H9 (cell line): Measurements from ENCODE around the gene SLC29A1. TPM values are rescaled to one million over a fixed set of nuclear protein-coding genes. Genes with fewer than 3 reads are reported as not detected.

Experiments
- DNase-seq: peaks from one replicate; pipeline ENCODE4 v3.0.0-alpha.2; 2017
- H2AFZ ChIP-seq: one replicate; pipeline ENCODE4 v1.6.1; 2013; ENCODE audit warnings: mild to moderate bottlenecking, low read length, control low read depth, moderate library complexity
- H2AK5ac ChIP-seq: 2 replicates; pipeline ENCODE4 v1.6.1; 2013; ENCODE audit warnings: low read length, control low read depth, mixed read lengths; ENCODE audit not compliant: insufficient read length
- H2BK120ac ChIP-seq: one replicate; pipeline ENCODE4 v1.6.1; 2013; ENCODE audit warnings: low read depth, mild to moderate bottlenecking, low read length, control low read depth, inconsistent platforms; ENCODE audit not compliant: poor library complexity, severe bottlenecking
- H2BK12ac ChIP-seq: 2 replicates; pipeline ENCODE4 v1.6.1; 2013; ENCODE audit warnings: low read length, control low read depth, mixed read lengths, low read depth; ENCODE audit not compliant: insufficient read length
- H2BK15ac ChIP-seq: 2 replicates; pipeline ENCODE4 v1.6.1; 2013; ENCODE audit warnings: low read depth, low read length, control low read depth
- H2BK20ac ChIP-seq: one replicate; pipeline ENCODE4 v1.6.1; 2013; ENCODE audit warnings: low read depth, mild to moderate bottlenecking, low read length, control low read depth, inconsistent platforms; ENCODE audit not compliant: poor library complexity, severe bottlenecking
- H2BK5ac ChIP-seq: 2 replicates; pipeline ENCODE4 v1.6.1; 2013; ENCODE audit warnings: low read length, control low read depth, mixed read lengths; ENCODE audit not compliant: insufficient read length
- H3K14ac ChIP-seq: 2 replicates; pipeline ENCODE4 v1.6.1; 2013; ENCODE audit warnings: low read length, control low read depth; ENCODE audit not compliant: insufficient read depth
- H3K18ac ChIP-seq: 2 replicates; pipeline ENCODE4 v1.6.1; 2013; ENCODE audit warnings: low read depth, mild to moderate bottlenecking, mixed read lengths, low read length, control low read depth; ENCODE audit not compliant: insufficient read length
- H3K23ac ChIP-seq: 2 replicates; pipeline ENCODE4 v1.6.1; 2013; ENCODE audit warnings: low read length, control low read depth, mixed read lengths, low read depth; ENCODE audit not compliant: insufficient read length
- H3K23me2 ChIP-seq: 2 replicates; pipeline ENCODE4 v1.6.1; 2013; ENCODE audit warnings: low read depth, mild to moderate bottlenecking, mixed read lengths, low read length, control low read depth; ENCODE audit not compliant: insufficient read length, poor library complexity, severe bottlenecking
- H3K27ac ChIP-seq: 2 replicates; pipeline ENCODE4 v1.5.1; 2013; ENCODE audit warnings: low read length, control low read depth, mixed read lengths, low read depth; ENCODE audit not compliant: insufficient read length
- H3K27me3 ChIP-seq: 2 replicates; pipeline ENCODE4 v1.6.1; 2013; ENCODE audit warnings: low read length, control low read depth, inconsistent platforms; ENCODE audit not compliant: insufficient read depth
- H3K4ac ChIP-seq: 2 replicates; pipeline ENCODE4 v1.6.1; 2013; ENCODE audit warnings: low read depth, mild to moderate bottlenecking, control low read depth, inconsistent platforms, low read length, moderate library complexity
- H3K4me1 ChIP-seq: 2 replicates; pipeline ENCODE4 v1.6.1; 2013; ENCODE audit warnings: low read length, control low read depth, inconsistent platforms; ENCODE audit not compliant: insufficient read depth
- H3K4me2 ChIP-seq: 2 replicates; pipeline ENCODE4 v1.6.1; 2013; ENCODE audit warnings: low read length, control low read depth, mixed read lengths; ENCODE audit not compliant: insufficient read length, insufficient read depth
- H3K56ac ChIP-seq: 2 replicates; pipeline ENCODE4 v1.6.1; 2013; ENCODE audit warnings: low read depth, mild to moderate bottlenecking, mixed read lengths, low read length, control low read depth; ENCODE audit not compliant: insufficient read length
- H3K79me1 ChIP-seq: 2 replicates; pipeline ENCODE4 v1.6.1; 2013; ENCODE audit warnings: low read depth, mild to moderate bottlenecking, moderate library complexity, low read length, control low read depth, inconsistent platforms; ENCODE audit not compliant: insufficient read depth, poor library complexity, severe bottlenecking
- H3K79me2 ChIP-seq: 2 replicates; pipeline ENCODE4 v1.6.1; 2013; ENCODE audit warnings: low read length, control low read depth, inconsistent platforms; ENCODE audit not compliant: insufficient read depth
- H3K9ac ChIP-seq: 2 replicates; pipeline ENCODE4 v1.6.1; 2013; ENCODE audit warnings: low read length, control low read depth, mixed read lengths; ENCODE audit not compliant: insufficient read length; ENCODE audit errors: extremely low read depth
- H3K9me3 ChIP-seq: one replicate; pipeline ENCODE4 v1.6.1; 2013; ENCODE audit warnings: low read depth, low read length, inconsistent platforms; ENCODE audit not compliant: control insufficient read depth
- H3T11ph ChIP-seq: one replicate; pipeline ENCODE4 v1.6.1; 2013; ENCODE audit warnings: mild to moderate bottlenecking, low read length, control low read depth, inconsistent platforms
- H4K20me1 ChIP-seq: one replicate; pipeline ENCODE4 v1.6.1; 2013; ENCODE audit not compliant: control insufficient read depth, insufficient read length, insufficient read depth
- H4K5ac ChIP-seq: 2 replicates; pipeline ENCODE4 v1.6.1; 2013; ENCODE audit warnings: low read depth, mild to moderate bottlenecking, mixed read lengths, low read length, control low read depth; ENCODE audit not compliant: insufficient read length
- H4K8ac ChIP-seq: replicated peaks from 2 replicates; pipeline ENCODE4 v1.6.1; 2013; ENCODE audit warnings: low read length, control low read depth, mixed read lengths, low read depth; ENCODE audit not compliant: insufficient read length
- H4K91ac ChIP-seq: 2 replicates; pipeline ENCODE4 v1.6.1; 2013; ENCODE audit warnings: low read depth, mild to moderate bottlenecking, moderate library complexity, mixed read lengths, low read length, control low read depth; ENCODE audit not compliant: insufficient read length
- H3K27ac Mint-ChIP-seq, 3 experiments: 2 replicates in 2 of 3; 3 replicates in 1 of 3; pipeline ENCODE4 v1.8.0; 2020 to 2021; ENCODE audit warnings: mixed read lengths in 3 of 3, mild to moderate bottlenecking in 1 of 3, moderate library complexity in 1 of 3
- H3K27me3 Mint-ChIP-seq: 2 replicates; pipeline ENCODE4 v1.8.0; 2021; ENCODE audit warnings: low read depth, mild to moderate bottlenecking, moderate library complexity, mixed read lengths
- H3K36me3 Mint-ChIP-seq, 3 experiments: 2 replicates in 2 of 3; 3 replicates in 1 of 3; pipeline ENCODE4 v1.8.0; 2020 to 2021; ENCODE audit warnings: low read depth in 3 of 3, mixed read lengths in 3 of 3; ENCODE audit not compliant: insufficient read depth in 1 of 3
- H3K4me1 Mint-ChIP-seq, 2 experiments: 2 replicates each; pipeline ENCODE4 v1.8.0; 2020; ENCODE audit warnings: mixed read lengths in 2 of 2
- H3K4me3 Mint-ChIP-seq, 2 experiments: 2 replicates in 1 of 2; 3 replicates in 1 of 2; pipeline ENCODE4 v1.8.0; 2020 to 2021; ENCODE audit warnings: mild to moderate bottlenecking in 2 of 2, mixed read lengths in 2 of 2, moderate library complexity in 1 of 2
- H3K9me3 Mint-ChIP-seq, 2 experiments: 2 replicates in 1 of 2; 3 replicates in 1 of 2; pipeline ENCODE4 v1.8.0; 2020; ENCODE audit warnings: mild to moderate bottlenecking in 2 of 2, mixed read lengths in 2 of 2, moderate library complexity in 1 of 2
- WGBS: extraction: QIAGEN DNeasy Blood & Tissue Kit; methylation state at CpG from one replicate; pipeline ENCODE4 v1.1.7; 2013; ENCODE audit warnings: missing lambda C conversion rate, low lambda C conversion rate, mixed read lengths; ENCODE audit not compliant: insufficient read length; ENCODE audit errors: extremely low coverage; 5-methylcytosine and 5-hydroxymethylcytosine counted together
- total RNA-seq: library from RNA; stranded (reverse); gene quantifications from 2 replicates; pipeline ENCODE4 v1.2.1, GENCODE V29; 2021
- TF ChIP-seq, protein P1 (sequence below): fragments of 200-600 bp; sonication (generic); conservative IDR thresholded peaks from 3 replicates; pipeline ENCODE4 v1.8.0; 2021; ENCODE audit warnings: antibody characterized with exemption, mild to moderate bottlenecking

SLC29A1 gene
- total RNA-seq, 1 experiment from 2014 or later = 124 TPM

DNA sequence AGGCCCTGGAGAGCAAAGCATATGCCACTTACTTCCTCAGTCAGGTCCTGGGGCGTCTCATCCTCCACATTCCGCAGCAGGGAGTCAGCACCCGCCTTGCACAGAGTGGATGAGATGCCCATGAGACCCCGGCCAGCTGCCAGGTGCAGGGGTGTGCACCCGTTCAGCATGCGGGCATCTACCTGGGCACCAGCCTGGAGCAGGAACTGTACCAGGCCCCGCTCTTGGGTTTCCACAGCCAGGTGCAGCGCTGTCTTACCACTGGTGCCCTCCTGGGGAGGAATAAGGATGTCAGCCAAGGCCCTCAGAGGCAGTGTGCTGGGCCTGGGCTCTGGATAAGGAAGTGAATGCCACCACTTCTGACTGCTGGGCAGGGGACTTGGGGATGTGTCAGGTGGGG is 36.6 kb downstream of the SLC29A1 start:
- peaks cover 15% of the 10 kb centered on the region for H3K27me3 Mint-ChIP-seq

More for the DNA sequence above, 36.6 kb downstream of the SLC29A1 start:
- Histone ChIP-seq H4K8ac (no peak overlapping the region), H3K23ac (no peak overlapping the region), H4K5ac (no peak overlapping the region), H3K4me1 (no peaks in the 10 kb centered on the region; the same call in 1 of the 2 replicates), H2BK20ac (no peak overlapping the region), H2BK12ac (no peak overlapping the region), H3K14ac (no peak overlapping the region), H3K4me2 (no peak overlapping the region), H2BK120ac (no peak overlapping the region), H4K91ac (no peak overlapping the region), H3K27ac (no peak overlapping the region), H3K9me3 (no peaks in the 10 kb centered on the region), H3K79me1 (no peaks in the 10 kb centered on the region), H3K79me2 (no peaks in the 10 kb centered on the region), H3K56ac (no peak overlapping the region), H3K4ac (no peak overlapping the region), H3K18ac (no peak overlapping the region), H3K23me2 (peaks cover 18% of the 10 kb centered on the region), H4K20me1 (no peaks in the 10 kb centered on the region), H3T11ph (no peak overlapping the region), H3K27me3 (no peaks in the 10 kb centered on the region), H2AK5ac (no peak overlapping the region), H2BK15ac (no peak overlapping the region), H3K9ac (no peak overlapping the region), H2AFZ (no peak overlapping the region), H2BK5ac (no peak overlapping the region)
- TF ChIP-seq, protein P1, sequence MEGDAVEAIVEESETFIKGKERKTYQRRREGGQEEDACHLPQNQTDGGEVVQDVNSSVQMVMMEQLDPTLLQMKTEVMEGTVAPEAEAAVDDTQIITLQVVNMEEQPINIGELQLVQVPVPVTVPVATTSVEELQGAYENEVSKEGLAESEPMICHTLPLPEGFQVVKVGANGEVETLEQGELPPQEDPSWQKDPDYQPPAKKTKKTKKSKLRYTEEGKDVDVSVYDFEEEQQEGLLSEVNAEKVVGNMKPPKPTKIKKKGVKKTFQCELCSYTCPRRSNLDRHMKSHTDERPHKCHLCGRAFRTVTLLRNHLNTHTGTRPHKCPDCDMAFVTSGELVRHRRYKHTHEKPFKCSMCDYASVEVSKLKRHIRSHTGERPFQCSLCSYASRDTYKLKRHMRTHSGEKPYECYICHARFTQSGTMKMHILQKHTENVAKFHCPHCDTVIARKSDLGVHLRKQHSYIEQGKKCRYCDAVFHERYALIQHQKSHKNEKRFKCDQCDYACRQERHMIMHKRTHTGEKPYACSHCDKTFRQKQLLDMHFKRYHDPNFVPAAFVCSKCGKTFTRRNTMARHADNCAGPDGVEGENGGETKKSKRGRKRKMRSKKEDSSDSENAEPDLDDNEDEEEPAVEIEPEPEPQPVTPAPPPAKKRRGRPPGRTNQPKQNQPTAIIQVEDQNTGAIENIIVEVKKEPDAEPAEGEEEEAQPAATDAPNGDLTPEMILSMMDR = no peak
- H3K4me3 Mint-ChIP-seq = no peak overlapping the region
- H3K4me1 Mint-ChIP-seq = peaks cover 50% of the 10 kb centered on the region in 2 experiments
- peaks cover 0 to 30% (median 16%) of the 10 kb centered on the region in 3 experiments; a peak in 6 of 7 replicates for H3K36me3 Mint-ChIP-seq
- H3K27ac Mint-ChIP-seq = no peak overlapping the region
- WGBS = no CpG with 5 or more reads among the region's 8 CpGs
- DNase-seq = no peak
- no peaks in the 10 kb centered on the region for H3K9me3 Mint-ChIP-seq
